Measurements from ENCODE around the gene ZC3H12D.

The ZC3H12D gene

GRCh38 chr6:149405823-149406765 lies 78.7 kb downstream of the ZC3H12D start:
- DNase-seq: no peak

GRCh38 chr6:149403534-149403933 lies 81.3 kb downstream of the ZC3H12D start:
- no peak for DNase-seq

- no peak for DNase-seq
Observed at GRCh38 chr6:149400050-149400449, 84.8 kb downstream of the ZC3H12D start, which contains the start of gene SUMO4. TSS of gene SUMO4 (plus strand) at chr6:149400262. CDS start at chr6:149400392, 130 bp downstream.

GRCh38 chr6:149397384-149397783 lies 87.4 kb downstream of the ZC3H12D start:
- no peak for DNase-seq
